GM21723 (cell line): Measurements from ENCODE around the gene ASMTL.
"Not testable (repeated sequence)": the region's sequence is repeated elsewhere in the genome, so short reads cannot be mapped to it uniquely, and the experiment has no call there.

Source experiments
- ATAC-seq: cut with Tn5 transposase; IDR thresholded peaks from one replicate; pipeline ENCODE4 v1.9.1; 2021; ENCODE audit warnings: mild to moderate bottlenecking, moderate library complexity; ENCODE audit not compliant: unreplicated experiment

ASMTL gene

GRCh38 chrX:1462110-1462509 lies 9.4 kb upstream of the ASMTL start:
- no peak for ATAC-seq

GRCh38 chrX:1455948-1456280 lies 3.2 kb upstream of the ASMTL start:
- no peak for ATAC-seq

- peak; percentile 50 for ATAC-seq
Observed at GRCh38 chrX:1453951-1454785, 1.5 kb upstream of the ASMTL start.

- peak; percentile 4 for ATAC-seq
Observed at GRCh38 chrX:1453395-1453783, 680 bp upstream of the ASMTL start.

GRCh38 chrX:1451661-1452515 lies 821 bp downstream of the ASMTL start:
- ATAC-seq = no peak

- no peak for ATAC-seq
Observed at GRCh38 chrX:1451251-1451660, 1.5 kb downstream of the ASMTL start.

GRCh38 chrX:1450361-1451161 lies 2.1 kb downstream of the ASMTL start:
- no peak for ATAC-seq

- no peak for ATAC-seq
Observed at GRCh38 chrX:1449823-1450149, 2.9 kb downstream of the ASMTL start.

GRCh38 chrX:1449036-1449822 lies 3.5 kb downstream of the ASMTL start:
- ATAC-seq = no peak

- ATAC-seq = not testable (repeated sequence)
Observed at GRCh38 chrX:1448573-1449001, 4.1 kb downstream of the ASMTL start.

- not testable (repeated sequence) for ATAC-seq
Observed at GRCh38 chrX:1447969-1448572, 4.6 kb downstream of the ASMTL start.

GRCh38 chrX:1446984-1447968 lies 5.4 kb downstream of the ASMTL start:
- not testable (repeated sequence) for ATAC-seq

- no peak for ATAC-seq
Observed at GRCh38 chrX:1444561-1445500, 7.9 kb downstream of the ASMTL start.

GRCh38 chrX:1443496-1444075 lies 9.1 kb downstream of the ASMTL start:
- ATAC-seq = no peak

- no peak for ATAC-seq
Observed at GRCh38 chrX:1442724-1443367, 9.9 kb downstream of the ASMTL start.

- no peak for ATAC-seq
Observed at GRCh38 chrX:1442016-1442665, 10.6 kb downstream of the ASMTL start.
